Measurements from ENCODE around the gene CAMTA1.

DNA sequence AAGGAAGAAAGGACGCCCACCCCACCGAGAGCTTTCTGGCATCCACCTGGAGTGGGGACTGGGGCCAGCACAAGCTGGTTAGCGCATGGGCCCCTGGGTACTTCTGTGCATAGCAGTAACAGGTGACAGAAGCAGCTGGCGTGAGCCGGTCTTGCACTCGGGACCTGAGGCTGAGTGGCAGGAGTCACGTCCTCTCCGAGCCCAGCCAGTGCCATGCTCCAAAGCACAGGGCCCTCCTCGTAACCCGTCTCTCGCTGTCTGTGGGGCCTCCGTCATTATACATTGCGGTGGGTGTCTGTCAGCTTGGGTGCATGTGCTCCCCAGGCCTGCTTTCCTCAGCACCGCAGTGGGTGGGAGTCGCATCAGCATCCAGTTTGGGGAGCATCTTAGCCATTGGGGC is 898.3 kb downstream of the CAMTA1 start:
- TF ChIP-seq RAD21 (conservative IDR thresholded peaks at IDR 0.05) (no peak), EZH2 (IDR thresholded peaks at IDR 0.05; ENCODE audit: borderline replicate concordance, insufficient read depth, low read length, poor library complexity, severe bottlenecking) (no peak)
- TF ChIP-seq, protein P1, sequence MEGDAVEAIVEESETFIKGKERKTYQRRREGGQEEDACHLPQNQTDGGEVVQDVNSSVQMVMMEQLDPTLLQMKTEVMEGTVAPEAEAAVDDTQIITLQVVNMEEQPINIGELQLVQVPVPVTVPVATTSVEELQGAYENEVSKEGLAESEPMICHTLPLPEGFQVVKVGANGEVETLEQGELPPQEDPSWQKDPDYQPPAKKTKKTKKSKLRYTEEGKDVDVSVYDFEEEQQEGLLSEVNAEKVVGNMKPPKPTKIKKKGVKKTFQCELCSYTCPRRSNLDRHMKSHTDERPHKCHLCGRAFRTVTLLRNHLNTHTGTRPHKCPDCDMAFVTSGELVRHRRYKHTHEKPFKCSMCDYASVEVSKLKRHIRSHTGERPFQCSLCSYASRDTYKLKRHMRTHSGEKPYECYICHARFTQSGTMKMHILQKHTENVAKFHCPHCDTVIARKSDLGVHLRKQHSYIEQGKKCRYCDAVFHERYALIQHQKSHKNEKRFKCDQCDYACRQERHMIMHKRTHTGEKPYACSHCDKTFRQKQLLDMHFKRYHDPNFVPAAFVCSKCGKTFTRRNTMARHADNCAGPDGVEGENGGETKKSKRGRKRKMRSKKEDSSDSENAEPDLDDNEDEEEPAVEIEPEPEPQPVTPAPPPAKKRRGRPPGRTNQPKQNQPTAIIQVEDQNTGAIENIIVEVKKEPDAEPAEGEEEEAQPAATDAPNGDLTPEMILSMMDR (IDR thresholded peaks at IDR 0.05; ENCODE audit: poor library complexity, severe bottlenecking): no peak

Data from neural cell (in vitro differentiated cells).